Measurements from ENCODE around the gene COLEC11. TPM values are rescaled to one million over a fixed set of nuclear protein-coding genes. Genes with fewer than 3 reads are reported as not detected.

The COLEC11 gene
- total and polyA plus RNA-seq, 10 of the 15 experiments (the other 5 are each of a cell fraction or from before 2014, with no cell fraction given), result 0.08 to 0.74 (median 0.14) TPM; not detected in 4

GRCh38 chr2:3563521-3563976 is 31.4 kb upstream of the COLEC11 start (continued):
- TF ChIP-seq ZBTB33 (IDR thresholded peaks at IDR 0.05), result no peak
- 0 out of 2 replicates have a peak, but pooled peaks have one; percentile 5 for TF ChIP-seq ZNF24 (IDR thresholded peaks at IDR 0.05)
- TF ChIP-seq GABPA (IDR thresholded peaks at IDR 0.05; ENCODE audit: low read depth), result no peak
- TF ChIP-seq POLR2A (IDR thresholded peaks at IDR 0.05; ENCODE audit: low read depth, low read length), result peak; percentile 18; the same call in 1 of the 2 replicates
- TF ChIP-seq ASH2L (IDR thresholded peaks at IDR 0.05; ENCODE audit: borderline replicate concordance, low read depth), result no peak
- TF ChIP-seq CBX5 (IDR thresholded peaks at IDR 0.05; ENCODE audit: low read depth), result 0 out of 2 replicates have a peak, but pooled peaks have one; percentile 17
- no peak for TF ChIP-seq USF1 (IDR thresholded peaks at IDR 0.05; ENCODE audit: borderline replicate concordance, extremely low read length, insufficient read depth, low read depth, low read length)
- no peak for TF ChIP-seq POLR2AphosphoS2 (IDR thresholded peaks at IDR 0.05; ENCODE audit: low read depth, low read length)
- no peak for TF ChIP-seq ATF7 (IDR thresholded peaks at IDR 0.05; ENCODE audit: low read depth)
- TF ChIP-seq RBBP5 (conservative IDR thresholded peaks at IDR 0.05), result no peak
- 0 out of 2 replicates have a peak, but pooled peaks have one; percentile 28 for TF ChIP-seq IRF4 (IDR thresholded peaks at IDR 0.05; ENCODE audit: low read depth, low read length)
- no peak for TF ChIP-seq BMI1 (IDR thresholded peaks at IDR 0.05; ENCODE audit: borderline replicate concordance)
- 0 out of 4 replicates have a peak, but pooled peaks of 1 of the 2 experiments have one; percentile 12 for TF ChIP-seq IKZF2 (IDR thresholded peaks at IDR 0.05)
- TF ChIP-seq BRCA1 (IDR thresholded peaks at IDR 0.05; ENCODE audit: low read depth, low read length), result no peak
- 0 out of 2 replicates have a peak, but pooled peaks have one; percentile 16 for TF ChIP-seq HCFC1 (IDR thresholded peaks at IDR 0.05; ENCODE audit: low read length)

Measured in GM12878 (cell line).